H1 (cell line): ENCODE results near the gene HMCES. TPM values are rescaled to one million over a fixed set of nuclear protein-coding genes. Genes with fewer than 3 reads are reported as not detected.
A peak's percentile ranks its signal among the peaks of the same experiment; 100 is the strongest.

Source experiments
- CREB1 ChIP-seq: IDR thresholded peaks from 2 replicates; pipeline ENCODE4 v1.6.1; 2012; ENCODE audit warnings: inconsistent platforms
- EZH2 ChIP-seq: fragments of 200-600 bp; sonication (generic); IDR thresholded peaks from 2 replicates; pipeline ENCODE4 v1.7.1; 2012; ENCODE audit warnings: low read depth, mild to moderate bottlenecking, moderate library complexity, low read length, inconsistent platforms; ENCODE audit not compliant: severe bottlenecking
- HDAC2 ChIP-seq, 2 experiments: fragments of 300-600 bp in 1 of 2; sonication (generic) in 1 of 2; IDR thresholded peaks; 2 replicates each; pipeline ENCODE4 v1.6.1; 2011 to 2012; ENCODE audit warnings: low read depth in 2 of 2, low read length in 2 of 2, mild to moderate bottlenecking in 2 of 2, moderate library complexity in 2 of 2, borderline replicate concordance in 1 of 2, inconsistent platforms in 1 of 2
- JUN ChIP-seq: IDR thresholded peaks from 2 replicates; pipeline ENCODE4 v1.6.1; 2011; ENCODE audit warnings: low read depth, mild to moderate bottlenecking, improper control_type of control experiment, low read length
- KDM1A ChIP-seq: fragments of 200-600, 300-600 bp; sonication (generic); IDR thresholded peaks from 2 replicates; pipeline ENCODE4 v1.7.1; 2016; ENCODE audit warnings: mild to moderate bottlenecking, low read length, borderline replicate concordance
- KDM5A ChIP-seq: fragments of 200-600 bp; IDR thresholded peaks from 2 replicates; pipeline ENCODE4 v1.7.1; 2012; ENCODE audit warnings: mild to moderate bottlenecking, low read length, inconsistent platforms, mixed read lengths
- MAFK ChIP-seq: IDR thresholded peaks from 2 replicates; pipeline ENCODE4 v1.6.1; 2012; ENCODE audit warnings: low read depth, mild to moderate bottlenecking, improper control_type of control experiment, low read length
- PHF8 ChIP-seq: fragments of 200-600 bp; sonication (generic); conservative IDR thresholded peaks from 2 replicates; pipeline ENCODE4 v1.7.1; 2012; ENCODE audit warnings: low read depth, mild to moderate bottlenecking, inconsistent platforms, low read length, moderate library complexity
- RBBP5 ChIP-seq: IDR thresholded peaks from 2 replicates; pipeline ENCODE4 v1.7.1; 2012; ENCODE audit warnings: low read depth, mild to moderate bottlenecking, inconsistent platforms, low read length, moderate library complexity, borderline replicate concordance
- SIRT6 ChIP-seq: IDR thresholded peaks from one replicate; pipeline ENCODE4 v1.7.1; 2012; ENCODE audit warnings: low read length, inconsistent platforms
- TAF7 ChIP-seq: optimal IDR thresholded peaks from 2 replicates; pipeline ENCODE3; 2011; ENCODE audit warnings: low read depth, mild to moderate bottlenecking, inconsistent platforms, low read length, moderate library complexity, borderline replicate concordance
- polyA plus RNA-seq, 7 experiments: library from polyadenylated mRNA; depleted of rRNA in 3 of 7; stranded (reverse) in 5 of 7; unstranded in 2 of 7; fragments of >200 nt in 5 of 7; fragments of 200-250 nt in 2 of 7; gene quantifications; 1 replicate in 5 of 7; 2 replicates in 1 of 7; 4 replicates in 1 of 7; pipeline versions ENCODE4 v1.2.1 to v1.2.3, GENCODE V29; 2011 to 2013; ENCODE audit warnings: missing spikeins in 2 of 7, mixed read lengths in 2 of 7
- total RNA-seq: library from RNA; stranded (reverse); fragmentation: NEBNext Ultra II Directional; extraction: Animal tissue kit (Norgen Biotek cat#: 25700); gene quantifications from 2 replicates; pipeline ENCODE4 v1.2.1, GENCODE V29; 2021
- TF ChIP-seq, protein P1 (sequence below): IDR thresholded peaks from 2 replicates; pipeline ENCODE4 v1.6.1; 2012; ENCODE audit warnings: inconsistent platforms
- TF ChIP-seq, protein P2 (sequence below), 3 experiments: IDR thresholded peaks; 1 replicate in 2 of 3; 2 replicates in 1 of 3; pipeline versions ENCODE4 v1.5.1 to v1.6.1; 2011; ENCODE audit warnings: low read length in 3 of 3, mild to moderate bottlenecking in 3 of 3, inconsistent platforms in 2 of 3, low read depth in 1 of 3, moderate library complexity in 1 of 3; ENCODE audit not compliant: insufficient read depth in 1 of 3; ENCODE audit errors: control extremely low read depth in 1 of 3

HMCES gene
- total and polyA plus RNA-seq, 2 of the 8 experiments (the other 6 are each of a cell fraction or from before 2014, with no cell fraction given), result 27.6 to 49.5 TPM

DNA sequence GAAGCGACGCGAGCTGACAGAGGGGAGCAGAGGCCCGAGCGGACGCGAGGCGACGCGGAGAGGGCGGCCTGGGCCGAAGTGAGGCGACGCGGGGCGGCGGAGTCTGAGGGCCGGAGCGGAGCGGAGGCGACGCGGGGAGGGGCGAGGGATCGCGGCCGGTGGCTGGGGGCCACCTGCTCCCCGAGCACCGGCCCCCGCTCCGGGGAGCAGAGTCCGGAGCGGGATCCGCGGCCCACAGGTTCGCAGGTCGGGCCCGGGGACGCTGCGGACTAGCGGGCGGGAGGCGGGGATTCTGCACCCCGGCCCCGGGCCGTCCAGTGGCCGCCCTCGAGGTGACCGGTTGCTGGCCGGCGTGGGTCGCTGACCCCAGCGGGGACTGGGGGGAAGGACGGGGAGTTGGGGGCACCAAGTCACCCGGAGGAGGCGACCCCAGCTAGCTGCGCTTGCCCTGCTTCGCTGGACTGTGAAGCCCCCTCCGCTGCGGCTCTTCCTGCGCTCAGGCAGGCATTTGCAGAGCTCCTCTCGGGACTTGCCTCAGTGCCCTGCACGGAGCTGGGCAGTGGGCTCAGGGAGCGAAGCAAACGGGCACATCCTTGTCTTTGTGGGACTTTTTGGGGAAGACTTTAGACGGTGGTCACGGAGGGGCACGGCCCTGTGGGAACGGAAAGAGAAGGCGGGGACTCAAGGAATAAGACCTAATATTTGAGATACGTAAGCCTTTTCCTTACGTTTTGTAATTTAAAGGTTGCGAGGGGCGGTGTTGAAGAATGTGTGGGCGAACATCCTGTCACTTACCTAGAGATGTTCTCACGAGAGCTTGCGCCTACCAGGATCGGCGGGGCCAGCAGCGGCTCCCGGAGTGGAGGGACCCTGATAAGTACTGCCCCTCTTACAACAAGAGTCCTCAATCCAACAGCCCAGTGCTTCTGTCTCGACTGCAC, 566 bp downstream of the HMCES start (continued):
- TF ChIP-seq MAFK (no peak), EZH2 (no peak), RBBP5 (no peak; the same call in 1 of the 2 replicates), PHF8 (peak; percentile 44; the same call in 1 of the 2 replicates), TAF7 (no peak), HDAC2 (IDR thresholded peaks at IDR 0.05; ENCODE audit: borderline replicate concordance in 1 of 2, low read depth in 2 of 2, low read length in 2 of 2) (0 out of 4 replicates have a peak, but pooled peaks have one; percentile 21 to 38), SIRT6 (no peak), KDM1A (no peak), JUN (no peak), CREB1 (no peak), KDM5A (no peak)
- TF ChIP-seq, protein P1, sequence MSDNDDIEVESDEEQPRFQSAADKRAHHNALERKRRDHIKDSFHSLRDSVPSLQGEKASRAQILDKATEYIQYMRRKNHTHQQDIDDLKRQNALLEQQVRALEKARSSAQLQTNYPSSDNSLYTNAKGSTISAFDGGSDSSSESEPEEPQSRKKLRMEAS, result no peak
- TF ChIP-seq, protein P2, sequence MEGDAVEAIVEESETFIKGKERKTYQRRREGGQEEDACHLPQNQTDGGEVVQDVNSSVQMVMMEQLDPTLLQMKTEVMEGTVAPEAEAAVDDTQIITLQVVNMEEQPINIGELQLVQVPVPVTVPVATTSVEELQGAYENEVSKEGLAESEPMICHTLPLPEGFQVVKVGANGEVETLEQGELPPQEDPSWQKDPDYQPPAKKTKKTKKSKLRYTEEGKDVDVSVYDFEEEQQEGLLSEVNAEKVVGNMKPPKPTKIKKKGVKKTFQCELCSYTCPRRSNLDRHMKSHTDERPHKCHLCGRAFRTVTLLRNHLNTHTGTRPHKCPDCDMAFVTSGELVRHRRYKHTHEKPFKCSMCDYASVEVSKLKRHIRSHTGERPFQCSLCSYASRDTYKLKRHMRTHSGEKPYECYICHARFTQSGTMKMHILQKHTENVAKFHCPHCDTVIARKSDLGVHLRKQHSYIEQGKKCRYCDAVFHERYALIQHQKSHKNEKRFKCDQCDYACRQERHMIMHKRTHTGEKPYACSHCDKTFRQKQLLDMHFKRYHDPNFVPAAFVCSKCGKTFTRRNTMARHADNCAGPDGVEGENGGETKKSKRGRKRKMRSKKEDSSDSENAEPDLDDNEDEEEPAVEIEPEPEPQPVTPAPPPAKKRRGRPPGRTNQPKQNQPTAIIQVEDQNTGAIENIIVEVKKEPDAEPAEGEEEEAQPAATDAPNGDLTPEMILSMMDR (IDR thresholded peaks at IDR 0.05; ENCODE audit: control extremely low read depth in 1 of 3, insufficient read depth in 1 of 3, low read depth in 1 of 3, low read length in 3 of 3), result no peak
